ENCODE data around the gene UHMK1. TPM values are rescaled to one million over a fixed set of nuclear protein-coding genes. Genes with fewer than 3 reads are reported as not detected.

UHMK1 gene
- total RNA-seq, 4 donors from 2014 or later, result 40.6 to 74.3 (median 49.5) TPM

DNA sequence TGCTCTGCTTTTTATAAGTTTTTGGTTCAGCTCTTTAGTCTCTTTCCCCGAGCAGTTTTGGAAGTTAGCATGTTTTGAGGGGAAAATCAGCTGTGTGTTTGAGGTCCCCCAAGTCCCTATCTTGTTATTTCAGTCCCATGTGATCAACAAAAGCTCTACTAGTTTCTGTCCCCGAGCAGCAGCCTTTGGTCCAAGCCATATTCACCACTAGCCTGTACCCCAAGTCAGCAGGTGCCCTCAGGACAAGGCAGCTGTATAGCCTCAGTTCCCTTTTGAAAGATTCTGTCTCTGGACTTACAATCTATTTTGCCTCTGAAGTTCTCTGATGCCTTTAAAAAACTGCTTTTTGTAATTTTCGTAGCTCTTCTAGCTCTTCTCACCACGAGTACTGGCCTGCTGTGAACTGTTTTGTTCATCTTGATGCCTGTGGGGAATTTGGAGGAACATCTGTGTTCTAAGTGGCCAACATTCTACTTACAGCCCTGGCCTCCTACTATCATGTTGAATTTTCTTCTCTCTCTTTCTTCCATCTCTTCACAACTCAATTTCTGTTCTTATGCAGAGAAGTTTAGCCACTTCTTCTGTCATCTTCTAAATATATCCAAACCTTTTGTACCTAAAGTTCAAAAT is 80.6 kb downstream of the UHMK1 start:
- Histone ChIP-seq H3K36me3 (peaks cover 0 to 53% (median 0%) of the 10 kb centered on the region in 3 donors), H3K4me1 (peaks cover 0 to 14% (median 0%) of the 10 kb centered on the region in 4 donors), H3K27me3 (no peaks in the 10 kb centered on the region), H3K9me3 (no peaks in the 10 kb centered on the region), H3K4me3 (no peak overlapping the region), H3K27ac (no peak overlapping the region)
- TF ChIP-seq, protein P1, sequence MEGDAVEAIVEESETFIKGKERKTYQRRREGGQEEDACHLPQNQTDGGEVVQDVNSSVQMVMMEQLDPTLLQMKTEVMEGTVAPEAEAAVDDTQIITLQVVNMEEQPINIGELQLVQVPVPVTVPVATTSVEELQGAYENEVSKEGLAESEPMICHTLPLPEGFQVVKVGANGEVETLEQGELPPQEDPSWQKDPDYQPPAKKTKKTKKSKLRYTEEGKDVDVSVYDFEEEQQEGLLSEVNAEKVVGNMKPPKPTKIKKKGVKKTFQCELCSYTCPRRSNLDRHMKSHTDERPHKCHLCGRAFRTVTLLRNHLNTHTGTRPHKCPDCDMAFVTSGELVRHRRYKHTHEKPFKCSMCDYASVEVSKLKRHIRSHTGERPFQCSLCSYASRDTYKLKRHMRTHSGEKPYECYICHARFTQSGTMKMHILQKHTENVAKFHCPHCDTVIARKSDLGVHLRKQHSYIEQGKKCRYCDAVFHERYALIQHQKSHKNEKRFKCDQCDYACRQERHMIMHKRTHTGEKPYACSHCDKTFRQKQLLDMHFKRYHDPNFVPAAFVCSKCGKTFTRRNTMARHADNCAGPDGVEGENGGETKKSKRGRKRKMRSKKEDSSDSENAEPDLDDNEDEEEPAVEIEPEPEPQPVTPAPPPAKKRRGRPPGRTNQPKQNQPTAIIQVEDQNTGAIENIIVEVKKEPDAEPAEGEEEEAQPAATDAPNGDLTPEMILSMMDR (IDR thresholded peaks at IDR 0.05), result no peak
- no peak for TF ChIP-seq POLR2A (IDR thresholded peaks at IDR 0.05)
- no peak for DNase-seq

DNA sequence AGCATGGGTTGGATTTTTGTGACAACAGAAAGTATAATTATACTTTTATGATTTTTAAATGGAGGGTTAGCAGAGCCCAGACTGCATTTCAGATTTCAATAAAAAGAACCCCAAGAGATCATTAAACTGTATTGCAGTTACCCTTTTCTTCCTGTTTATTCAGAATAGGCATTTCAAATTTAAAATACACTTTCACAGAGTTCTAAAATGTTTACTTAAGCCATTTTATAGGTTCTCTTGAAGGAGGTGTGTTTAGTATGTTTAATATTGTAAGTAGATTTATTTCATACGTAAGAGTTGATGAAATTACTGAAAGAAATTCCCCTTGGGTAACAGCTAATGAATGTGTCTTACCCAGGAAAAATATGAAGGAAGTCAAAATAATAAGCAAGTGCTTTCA is 81.3 kb downstream of the UHMK1 start:
- Histone ChIP-seq H3K27me3 (no peaks in the 10 kb centered on the region), H3K4me1 (peaks cover 0 to 10% (median 0%) of the 10 kb centered on the region in 4 donors), H3K4me3 (no peak overlapping the region), H3K9me3 (no peaks in the 10 kb centered on the region), H3K27ac (no peak overlapping the region), H3K36me3 (peaks cover 0 to 53% (median 0%) of the 10 kb centered on the region in 3 donors)
- TF ChIP-seq POLR2A (IDR thresholded peaks at IDR 0.05), result no peak
- TF ChIP-seq, protein P1 (IDR thresholded peaks at IDR 0.05), result no peak
- no peak for DNase-seq

Small RNA genes within 50 kb of the gene (small RNA-seq; reads per million reads assigned to genes)
- gene UQCRBP2, result 0 reads per million in 2 donors

Other genes starting within 250 kb of the UHMK1 start
- not detected for gene SPATA46, start 121.0 kb upstream of the UHMK1 start, total RNA-seq
- 10 to 100 TPM in 3 of 4 donors, 1 to 10 TPM in 1; 5.0 to 36.8 (median 26.2) TPM for gene C1orf226, start 116.1 kb upstream of the UHMK1 start, total RNA-seq
- 1 to 10 TPM in 2 of 4 donors, under 1 TPM in 1, not detected in 1; 0.76 to 1.9 (median 1.3) TPM for gene SH2D1B, start 85.7 kb upstream of the UHMK1 start, total RNA-seq
- 100 to 1,000 TPM; 101 to 131 (median 122) TPM for gene UAP1, start 63.9 kb downstream of the UHMK1 start, total RNA-seq
- 100 to 1,000 TPM in 1 of 4 donors, 10 to 100 TPM in 3; 14.9 to 112 (median 37.2) TPM for gene DDR2, start 134.6 kb downstream of the UHMK1 start, total RNA-seq